Fibroblast of lung (primary cell): ENCODE measurements around the gene COMT. TPM values are rescaled to one million over a fixed set of nuclear protein-coding genes. Genes with fewer than 3 reads are reported as not detected.

Experiments used
- DNase-seq, 2 donors: peaks; one replicate each; pipeline versions ENCODE4 v3.0.0 to v3.0.0-alpha.2; 2010; ENCODE audit warnings: low read depth in 2 of 2
- H2AFZ ChIP-seq: 2 replicates; pipeline ENCODE4 v1.5.1; 2012; ENCODE audit warnings: low read length, control low read depth, inconsistent platforms
- H3K27ac ChIP-seq: 2 replicates; pipeline ENCODE4 v1.5.1; 2011; ENCODE audit warnings: low read length, control low read depth; ENCODE audit not compliant: insufficient read depth
- H3K27me3 ChIP-seq: 2 replicates; pipeline ENCODE4 v1.5.1; 2011; ENCODE audit warnings: mild to moderate bottlenecking, low read length; ENCODE audit not compliant: control insufficient read depth, insufficient read depth
- H3K36me3 ChIP-seq: 2 replicates; pipeline ENCODE4 v1.5.1; 2011; ENCODE audit warnings: low read length; ENCODE audit not compliant: control insufficient read depth, insufficient read depth
- H3K4me1 ChIP-seq: 2 replicates; pipeline ENCODE4 v1.5.1; 2011; ENCODE audit warnings: low read length; ENCODE audit not compliant: control insufficient read depth, insufficient read depth; ENCODE audit errors: extremely low read depth
- H3K4me2 ChIP-seq: 2 replicates; pipeline ENCODE4 v1.5.1; 2011; ENCODE audit warnings: low read length, control low read depth; ENCODE audit not compliant: insufficient read depth; ENCODE audit errors: extremely low read depth
- H3K4me3 ChIP-seq, 4 experiments: fragments of 200-600 bp in 1 of 4; sonication (generic) in 1 of 4; replicated peaks in 1 of 4; 2 replicates each; pipeline ENCODE4 v1.5.1; 2011 to 2016; ENCODE audit warnings: low read length in 4 of 4, low read depth in 3 of 4, mild to moderate bottlenecking in 3 of 4, control low read depth in 2 of 4, inconsistent platforms in 1 of 4, mixed read lengths in 1 of 4; ENCODE audit not compliant: insufficient read depth in 1 of 4; ENCODE audit errors: control extremely low read depth in 1 of 4
- H3K79me2 ChIP-seq: 2 replicates; pipeline ENCODE4 v1.5.1; 2012; ENCODE audit warnings: mild to moderate bottlenecking, low read length, inconsistent platforms; ENCODE audit not compliant: control insufficient read depth, insufficient read depth
- H3K9ac ChIP-seq: 2 replicates; pipeline ENCODE4 v1.5.1; 2011; ENCODE audit warnings: mild to moderate bottlenecking, low read length, control low read depth; ENCODE audit not compliant: insufficient read depth
- H3K9me3 ChIP-seq: 2 replicates; pipeline ENCODE4 v1.5.1; 2012; ENCODE audit warnings: low read depth, low read length; ENCODE audit not compliant: control insufficient read depth, insufficient read depth
- H4K20me1 ChIP-seq: 2 replicates; pipeline ENCODE4 v1.5.1; 2011; ENCODE audit warnings: low read length; ENCODE audit not compliant: control insufficient read depth, insufficient read depth; ENCODE audit errors: extremely low read depth
- CTCF ChIP-seq, 2 donors: IDR thresholded peaks in 1 of 2; conservative IDR thresholded peaks in 1 of 2; 1 replicate in 1 of 2; 2 replicates in 1 of 2; pipeline ENCODE4 v1.5.1; 2011 to 2012; ENCODE audit warnings: low read length in 2 of 2, control low read depth in 1 of 2, inconsistent platforms in 1 of 2, low read depth in 1 of 2, mild to moderate bottlenecking in 1 of 2
- EZH2 ChIP-seq: IDR thresholded peaks from 2 replicates; pipeline ENCODE4 v1.5.1; 2012; ENCODE audit warnings: low read length, control low read depth, mild to moderate bottlenecking; ENCODE audit errors: missing control alignments
- polyA plus RNA-seq, 2 donors: library from polyadenylated mRNA; depleted of rRNA in 1 of 2; stranded (reverse) in 1 of 2; unstranded in 1 of 2; fragments of >200 nt; gene quantifications; 2 replicates each; pipeline ENCODE4 v1.2.1, GENCODE V29; 2011 to 2012; ENCODE audit warnings: missing spikeins in 1 of 2
- total RNA-seq: library from RNA; depleted of rRNA; stranded (reverse); fragments of >200 nt; gene quantifications from 2 replicates; pipeline ENCODE4 v1.2.1, GENCODE V29; 2014

COMT gene
- total and polyA plus RNA-seq, 2 donors (not counting 1 experiment from before 2014, with no cell fraction given): 208 to 305 TPM

GRCh38 chr22:20000246-20001081 is 58.9 kb downstream of the COMT start:
- H3K27me3 ChIP-seq: peaks cover 4% of the 10 kb centered on the region
- peaks cover 4% of the 10 kb centered on the region for H3K4me1 ChIP-seq

GRCh38 chr22:20001082-20001638 is 59.6 kb downstream of the COMT start:
- Histone ChIP-seq H3K4me3 (no peak overlapping the region), H3K9ac (no peak overlapping the region), H3K9me3 (no peaks in the 10 kb centered on the region), H3K4me1 (no peaks in the 10 kb centered on the region), H3K27me3 (peaks cover 4% of the 10 kb centered on the region), H3K79me2 (no peaks in the 10 kb centered on the region), H4K20me1 (no peaks in the 10 kb centered on the region), H3K36me3 (no peaks in the 10 kb centered on the region), H3K4me2 (no peak overlapping the region), H3K27ac (no peak overlapping the region), H2AFZ (no peak overlapping the region)
- TF ChIP-seq CTCF (conservative IDR thresholded peaks at IDR 0.05 in 1 of 2, IDR thresholded peaks at IDR 0.05 in 1 of 2; ENCODE audit: low read depth in 1 of 2, low read length in 2 of 2) (no peak), EZH2 (no peak)
- peak in 1 of 2 donors; percentile 80 for DNase-seq

More at GRCh38 chr22:20000246-20001081, 58.9 kb downstream of the COMT start:
- H3K4me2 ChIP-seq: no peak overlapping the region
- no peaks in the 10 kb centered on the region for H3K9me3 ChIP-seq
- no peak overlapping the region for H3K27ac ChIP-seq
- no peak for DNase-seq
- H3K36me3 ChIP-seq: no peaks in the 10 kb centered on the region
- H3K79me2 ChIP-seq: no peaks in the 10 kb centered on the region
- no peak overlapping the region for H3K9ac ChIP-seq
- H3K4me3 ChIP-seq: no peak overlapping the region
- no peak overlapping the region for H2AFZ ChIP-seq
- no peak for TF ChIP-seq CTCF (conservative IDR thresholded peaks at IDR 0.05 in 1 of 2, IDR thresholded peaks at IDR 0.05 in 1 of 2; ENCODE audit: low read depth in 1 of 2, low read length in 2 of 2)
- no peak for TF ChIP-seq EZH2
- no peaks in the 10 kb centered on the region for H4K20me1 ChIP-seq

- H3K27ac ChIP-seq: no peak overlapping the region
These were observed 60.6 kb downstream of the COMT start for GRCh38 chr22:20002128-20002527.

More at GRCh38 chr22:20002128-20002527, 60.6 kb downstream of the COMT start:
- Histone ChIP-seq H3K9ac (no peak overlapping the region), H4K20me1 (no peaks in the 10 kb centered on the region), H3K79me2 (no peaks in the 10 kb centered on the region), H3K36me3 (no peaks in the 10 kb centered on the region), H3K4me1 (no peaks in the 10 kb centered on the region), H2AFZ (peak overlapping the region; percentile 33), H3K4me3 (no peak overlapping the region), H3K4me2 (no peak overlapping the region), H3K9me3 (no peaks in the 10 kb centered on the region), H3K27me3 (peaks cover 4% of the 10 kb centered on the region)
- TF ChIP-seq CTCF (conservative IDR thresholded peaks at IDR 0.05 in 1 of 2, IDR thresholded peaks at IDR 0.05 in 1 of 2; ENCODE audit: low read depth in 1 of 2, low read length in 2 of 2) (no peak), EZH2 (no peak)
- DNase-seq: no peak
